CD4-positive, alpha-beta T cell treated with Interferon alpha-2 for 1 hour (primary cell): ENCODE data around the gene KANSL1.
A peak's percentile ranks its signal among the peaks of the same experiment; 100 is the strongest.
"Not testable (repeated sequence)": the region's sequence is repeated elsewhere in the genome, so short reads cannot be mapped to it uniquely, and the experiment has no call there.

Experiments used
- DNase-seq, 2 donors: peaks; one replicate each; pipeline ENCODE4 v3.0.0-alpha.2; 2020 to 2022

KANSL1 gene

GRCh38 chr17:46012506-46013079 is 180.6 kb downstream of the KANSL1 start:
- DNase-seq: no peak

GRCh38 chr17:46011711-46012505 is 181.3 kb downstream of the KANSL1 start:
- no peak for DNase-seq

GRCh38 chr17:46010597-46011186 is 182.5 kb downstream of the KANSL1 start:
- DNase-seq: no peak

- DNase-seq: no peak
Observed at GRCh38 chr17:46009681-46010596, 183.3 kb downstream of the KANSL1 start.

- no peak for DNase-seq
Observed at GRCh38 chr17:46008591-46008990, 184.6 kb downstream of the KANSL1 start.

- DNase-seq: no peak
Observed at GRCh38 chr17:46007461-46007965, 185.7 kb downstream of the KANSL1 start.

- not testable (repeated sequence) for DNase-seq
Observed at GRCh38 chr17:46006082-46006481, 187.1 kb downstream of the KANSL1 start.

- no peak for DNase-seq
Observed at GRCh38 chr17:46003907-46004748, 189.1 kb downstream of the KANSL1 start.

GRCh38 chr17:46002973-46003316 is 190.3 kb downstream of the KANSL1 start:
- no peak for DNase-seq

GRCh38 chr17:46002311-46002972 is 190.8 kb downstream of the KANSL1 start:
- peak; percentile 71 to 81 for DNase-seq

- no peak for DNase-seq
Observed at GRCh38 chr17:46001390-46002310, 191.6 kb downstream of the KANSL1 start.

GRCh38 chr17:46000757-46001156 is 192.5 kb downstream of the KANSL1 start:
- no peak for DNase-seq

- no peak for DNase-seq
Observed at GRCh38 chr17:46000292-46000691, 192.9 kb downstream of the KANSL1 start.

GRCh38 chr17:45999900-46000290 is 193.3 kb downstream of the KANSL1 start:
- DNase-seq: no peak

- DNase-seq: no peak
Observed at GRCh38 chr17:45998987-45999899, 194.0 kb downstream of the KANSL1 start, which contains the start of gene STH. Gene STH, plus strand, starts transcription at chr17:45999250. Its CDS starts 30 bp downstream, at chr17:45999280.

GRCh38 chr17:45997624-45998023 is 195.6 kb downstream of the KANSL1 start:
- DNase-seq: no peak

- DNase-seq: no peak
Observed at GRCh38 chr17:45997166-45997565, 196.1 kb downstream of the KANSL1 start.

GRCh38 chr17:45996282-45996937 is 196.8 kb downstream of the KANSL1 start:
- DNase-seq: no peak
